Type B pancreatic cell (in vitro differentiated cells): ENCODE data around the gene NPAP1. TPM values are rescaled to one million over a fixed set of nuclear protein-coding genes. Genes with fewer than 3 reads are reported as not detected.

Source experiments
- DNase-seq: peaks from one replicate; pipeline ENCODE4 v3.0.0; 2021; ENCODE audit warnings: mixed read lengths; ENCODE audit not compliant: unreplicated experiment; ENCODE audit errors: extremely low spot score
- H3K27ac Mint-ChIP-seq: 2 replicates; pipeline ENCODE4 v1.8.0; 2021; ENCODE audit warnings: mild to moderate bottlenecking, mixed read lengths
- H3K27me3 Mint-ChIP-seq: 2 replicates; pipeline ENCODE4 v1.8.0; 2021; ENCODE audit warnings: mixed read lengths
- H3K36me3 Mint-ChIP-seq: 2 replicates; pipeline ENCODE4 v1.8.0; 2021; ENCODE audit warnings: mixed read lengths
- H3K4me1 Mint-ChIP-seq: one replicate; pipeline ENCODE4 v1.8.0; 2021; ENCODE audit warnings: mixed read lengths; ENCODE audit not compliant: unreplicated experiment
- H3K4me3 Mint-ChIP-seq: 2 replicates; pipeline ENCODE4 v1.8.0; 2021; ENCODE audit warnings: mild to moderate bottlenecking, mixed read lengths
- H3K9me3 Mint-ChIP-seq: 2 replicates; pipeline ENCODE4 v1.8.0; 2021; ENCODE audit warnings: mixed read lengths
- CTCF ChIP-seq: fragments of 200-600 bp; sonication (generic); conservative IDR thresholded peaks from 2 replicates; pipeline ENCODE4 v1.5.0; 2021; ENCODE audit warnings: antibody characterized with exemption, mild to moderate bottlenecking
- total RNA-seq: library from RNA; stranded (reverse); gene quantifications from 2 replicates; pipeline ENCODE4 v1.2.1, GENCODE V29; 2021; ENCODE audit warnings: low replicate concordance

NPAP1 gene
- total RNA-seq, 1 donor from 2014 or later: 0.17 TPM

- Mint-ChIP-seq H3K9me3 (no peaks in the 10 kb centered on the region), H3K27ac (no peak overlapping the region)
Observed at GRCh38 chr15:24684313-24684712, 8.7 kb downstream of the NPAP1 start.

GRCh38 chr15:24696201-24696600 lies 20.6 kb downstream of the NPAP1 start:
- TF ChIP-seq CTCF: no peak
- H3K4me3 Mint-ChIP-seq: no peak overlapping the region
- no peaks in the 10 kb centered on the region for H3K36me3 Mint-ChIP-seq
- no peak overlapping the region for H3K27ac Mint-ChIP-seq
- no peaks in the 10 kb centered on the region for H3K9me3 Mint-ChIP-seq
- H3K27me3 Mint-ChIP-seq: no peaks in the 10 kb centered on the region
- H3K4me1 Mint-ChIP-seq: no peaks in the 10 kb centered on the region
- DNase-seq: no peak

More at GRCh38 chr15:24684313-24684712, 8.7 kb downstream of the NPAP1 start:
- TF ChIP-seq CTCF: no peak
- no peaks in the 10 kb centered on the region for H3K4me1 Mint-ChIP-seq
- no peak for DNase-seq
- H3K36me3 Mint-ChIP-seq: no peaks in the 10 kb centered on the region
- no peak overlapping the region for H3K4me3 Mint-ChIP-seq
- no peaks in the 10 kb centered on the region for H3K27me3 Mint-ChIP-seq

GRCh38 chr15:24696842-24697241 lies 21.3 kb downstream of the NPAP1 start:
- Mint-ChIP-seq H3K36me3 (no peaks in the 10 kb centered on the region), H3K4me1 (no peaks in the 10 kb centered on the region), H3K27ac (no peak overlapping the region), H3K9me3 (no peaks in the 10 kb centered on the region), H3K4me3 (no peak overlapping the region), H3K27me3 (no peaks in the 10 kb centered on the region)
- TF ChIP-seq CTCF: no peak
- DNase-seq: no peak

- Mint-ChIP-seq H3K27ac (no peak overlapping the region), H3K27me3 (no peaks in the 10 kb centered on the region), H3K9me3 (no peaks in the 10 kb centered on the region), H3K4me1 (no peaks in the 10 kb centered on the region), H3K36me3 (no peaks in the 10 kb centered on the region), H3K4me3 (no peak overlapping the region)
- DNase-seq: no peak
- no peak for TF ChIP-seq CTCF
Observed at GRCh38 chr15:24718289-24719082, 42.9 kb downstream of the NPAP1 start.

- TF ChIP-seq CTCF: no peak
- Mint-ChIP-seq H3K9me3 (no peaks in the 10 kb centered on the region), H3K27me3 (no peaks in the 10 kb centered on the region), H3K27ac (no peak overlapping the region), H3K36me3 (no peaks in the 10 kb centered on the region), H3K4me3 (no peak overlapping the region), H3K4me1 (no peaks in the 10 kb centered on the region)
- DNase-seq: no peak
Observed at GRCh38 chr15:24729760-24730159, 54.2 kb downstream of the NPAP1 start.
